Measurements from ENCODE around the gene KBTBD8. TPM values are rescaled to one million over a fixed set of nuclear protein-coding genes. Genes with fewer than 3 reads are reported as not detected.

Gene KBTBD8, protein sequence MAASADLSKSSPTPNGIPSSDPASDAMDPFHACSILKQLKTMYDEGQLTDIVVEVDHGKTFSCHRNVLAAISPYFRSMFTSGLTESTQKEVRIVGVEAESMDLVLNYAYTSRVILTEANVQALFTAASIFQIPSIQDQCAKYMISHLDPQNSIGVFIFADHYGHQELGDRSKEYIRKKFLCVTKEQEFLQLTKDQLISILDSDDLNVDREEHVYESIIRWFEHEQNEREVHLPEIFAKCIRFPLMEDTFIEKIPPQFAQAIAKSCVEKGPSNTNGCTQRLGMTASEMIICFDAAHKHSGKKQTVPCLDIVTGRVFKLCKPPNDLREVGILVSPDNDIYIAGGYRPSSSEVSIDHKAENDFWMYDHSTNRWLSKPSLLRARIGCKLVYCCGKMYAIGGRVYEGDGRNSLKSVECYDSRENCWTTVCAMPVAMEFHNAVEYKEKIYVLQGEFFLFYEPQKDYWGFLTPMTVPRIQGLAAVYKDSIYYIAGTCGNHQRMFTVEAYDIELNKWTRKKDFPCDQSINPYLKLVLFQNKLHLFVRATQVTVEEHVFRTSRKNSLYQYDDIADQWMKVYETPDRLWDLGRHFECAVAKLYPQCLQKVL
- polyA plus RNA-seq (2012; ENCODE audit: insufficient read depth, insufficient read length, low read depth) = 2.2 TPM

DNA sequence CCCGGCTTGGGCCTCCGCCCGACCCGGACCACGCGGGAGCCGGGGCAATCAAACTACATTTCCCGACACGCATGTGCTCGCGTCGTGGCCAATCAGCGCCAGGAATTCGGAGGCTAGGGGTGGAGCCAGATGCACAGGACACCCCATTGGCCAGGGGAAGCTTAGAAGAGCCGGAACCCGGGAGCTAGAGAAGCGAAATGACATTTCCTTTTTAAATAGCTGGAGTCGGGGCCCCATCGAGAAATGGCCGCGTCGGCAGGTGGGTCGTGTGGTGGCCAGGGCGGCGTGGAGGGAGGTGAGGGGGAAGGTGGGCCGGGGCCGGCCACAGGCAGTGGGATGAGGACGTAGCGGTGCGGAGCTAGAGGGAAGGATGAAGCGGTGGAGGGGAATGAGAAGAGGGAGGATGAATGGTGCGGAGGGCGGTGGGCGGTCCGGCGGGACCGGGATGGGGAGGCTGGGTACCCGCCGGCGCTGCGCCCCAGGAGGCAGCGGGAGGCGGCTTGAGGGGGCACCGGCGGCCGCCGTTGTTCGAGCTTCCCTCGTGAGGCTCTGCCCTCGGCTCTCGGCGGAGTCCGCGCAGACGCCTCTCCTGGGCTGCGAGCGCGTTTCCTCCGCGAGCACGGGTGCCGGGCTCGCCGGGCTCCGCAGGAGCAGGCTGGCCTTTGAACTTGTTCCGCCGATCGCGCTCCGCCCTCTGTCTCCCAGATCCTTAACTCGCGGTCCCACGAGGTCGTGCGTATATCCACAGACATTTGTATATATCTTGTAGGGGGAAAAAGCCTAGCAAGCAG, at the start of gene KBTBD8:
Gene KBTBD8 (plus strand): TSS at position 195 of the 791 bp plus-strand sequence. CDS start 49 bp downstream, at position 244.
- Histone ChIP-seq H3K9me3 (no peaks in the 10 kb centered on the region), H3K27me3 (peaks cover 3% of the 10 kb centered on the region; the same call in 1 of the 2 replicates), H3K4me1 (no peaks in the 10 kb centered on the region), H3K4me3 (ENCODE audit: low read depth, low read length) (peak within 1 kb of the TSS; percentile 72), H3K36me3 (no peaks in the 10 kb centered on the region)
- TF ChIP-seq, protein P1, sequence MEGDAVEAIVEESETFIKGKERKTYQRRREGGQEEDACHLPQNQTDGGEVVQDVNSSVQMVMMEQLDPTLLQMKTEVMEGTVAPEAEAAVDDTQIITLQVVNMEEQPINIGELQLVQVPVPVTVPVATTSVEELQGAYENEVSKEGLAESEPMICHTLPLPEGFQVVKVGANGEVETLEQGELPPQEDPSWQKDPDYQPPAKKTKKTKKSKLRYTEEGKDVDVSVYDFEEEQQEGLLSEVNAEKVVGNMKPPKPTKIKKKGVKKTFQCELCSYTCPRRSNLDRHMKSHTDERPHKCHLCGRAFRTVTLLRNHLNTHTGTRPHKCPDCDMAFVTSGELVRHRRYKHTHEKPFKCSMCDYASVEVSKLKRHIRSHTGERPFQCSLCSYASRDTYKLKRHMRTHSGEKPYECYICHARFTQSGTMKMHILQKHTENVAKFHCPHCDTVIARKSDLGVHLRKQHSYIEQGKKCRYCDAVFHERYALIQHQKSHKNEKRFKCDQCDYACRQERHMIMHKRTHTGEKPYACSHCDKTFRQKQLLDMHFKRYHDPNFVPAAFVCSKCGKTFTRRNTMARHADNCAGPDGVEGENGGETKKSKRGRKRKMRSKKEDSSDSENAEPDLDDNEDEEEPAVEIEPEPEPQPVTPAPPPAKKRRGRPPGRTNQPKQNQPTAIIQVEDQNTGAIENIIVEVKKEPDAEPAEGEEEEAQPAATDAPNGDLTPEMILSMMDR (IDR thresholded peaks at IDR 0.05; ENCODE audit: low read depth, low read length) = no peak
- peak; percentile 98 for DNase-seq

DNA sequence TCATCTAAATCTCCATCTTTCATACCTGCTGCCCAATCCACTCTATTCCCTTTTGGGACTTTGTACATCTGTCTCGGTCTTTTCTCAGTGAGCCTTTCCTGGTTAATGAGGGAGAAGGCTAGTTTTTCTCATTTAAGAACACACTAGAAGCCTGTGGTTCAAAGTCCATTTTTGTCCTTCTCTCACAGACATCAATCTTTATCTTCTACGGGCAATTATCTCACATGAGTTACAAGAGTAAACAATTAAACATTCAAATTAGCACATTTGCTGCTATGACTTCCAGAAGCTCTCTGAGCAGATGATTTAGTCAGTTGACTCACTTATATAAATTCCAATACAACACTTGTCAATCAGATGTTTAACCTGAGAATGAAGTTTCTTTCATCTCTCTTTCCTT, 49.3 kb upstream of the KBTBD8 start:
- H3K4me3 ChIP-seq (ENCODE audit: low read depth, low read length) = no peak overlapping the region
- H3K36me3 ChIP-seq = no peaks in the 10 kb centered on the region
- TF ChIP-seq, protein P1 (IDR thresholded peaks at IDR 0.05; ENCODE audit: low read depth, low read length) = no peak
- DNase-seq = no peak
- H3K27me3 ChIP-seq = peaks cover 3% of the 10 kb centered on the region
- no peaks in the 10 kb centered on the region for H3K9me3 ChIP-seq
- H3K4me1 ChIP-seq = no peaks in the 10 kb centered on the region

DNA sequence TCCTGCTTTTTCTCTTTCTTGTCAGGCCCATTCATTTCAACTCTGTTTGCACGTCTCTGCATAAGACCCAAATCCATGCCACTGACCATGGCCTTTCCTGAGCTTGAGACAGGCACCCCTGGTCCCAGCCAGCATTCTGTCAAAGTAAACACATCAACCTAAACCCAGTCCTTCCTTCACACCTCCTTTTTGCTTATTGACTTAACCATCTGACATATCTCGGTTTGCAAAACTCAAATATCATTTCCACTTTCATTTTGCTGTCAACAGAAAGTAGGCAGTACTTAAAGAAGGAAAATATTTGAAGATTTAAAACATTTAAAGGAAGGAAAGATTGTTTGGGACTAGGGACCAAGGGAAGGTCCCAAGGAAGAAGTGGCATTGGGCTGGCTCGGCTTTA, 48.2 kb upstream of the KBTBD8 start:
- peaks cover 3% of the 10 kb centered on the region for H3K27me3 ChIP-seq
- H3K4me1 ChIP-seq = no peaks in the 10 kb centered on the region
- DNase-seq = no peak
- no peaks in the 10 kb centered on the region for H3K9me3 ChIP-seq
- no peaks in the 10 kb centered on the region for H3K36me3 ChIP-seq
- no peak overlapping the region for H3K4me3 ChIP-seq (ENCODE audit: low read depth, low read length)
- TF ChIP-seq, protein P1 (IDR thresholded peaks at IDR 0.05; ENCODE audit: low read depth, low read length) = no peak

DNA sequence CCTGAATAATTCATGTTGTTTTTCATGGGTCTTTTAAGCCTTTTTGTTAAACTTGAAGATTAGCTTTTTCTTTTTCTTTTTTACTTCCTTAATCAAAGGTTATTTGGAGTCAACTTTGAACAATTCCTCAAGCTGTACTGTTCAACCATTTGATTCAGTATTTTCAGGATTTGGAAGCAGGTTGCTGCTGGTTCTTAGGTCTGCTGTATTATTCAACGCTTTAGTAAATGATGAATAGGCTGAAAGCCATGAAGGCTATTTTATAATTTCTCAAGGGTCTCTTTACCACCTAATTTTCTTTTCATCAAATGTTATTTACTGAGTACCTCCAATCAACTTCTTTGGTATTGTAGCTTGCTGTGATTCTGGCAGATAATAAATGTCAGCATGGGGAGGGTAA, 45.8 kb upstream of the KBTBD8 start:
- H3K36me3 ChIP-seq = no peaks in the 10 kb centered on the region
- no peaks in the 10 kb centered on the region for H3K4me1 ChIP-seq
- no peaks in the 10 kb centered on the region for H3K9me3 ChIP-seq
- TF ChIP-seq, protein P1 (IDR thresholded peaks at IDR 0.05; ENCODE audit: low read depth, low read length) = no peak
- no peak for DNase-seq
- H3K4me3 ChIP-seq (ENCODE audit: low read depth, low read length) = no peak overlapping the region
- H3K27me3 ChIP-seq = peaks cover 10% of the 10 kb centered on the region

DNA sequence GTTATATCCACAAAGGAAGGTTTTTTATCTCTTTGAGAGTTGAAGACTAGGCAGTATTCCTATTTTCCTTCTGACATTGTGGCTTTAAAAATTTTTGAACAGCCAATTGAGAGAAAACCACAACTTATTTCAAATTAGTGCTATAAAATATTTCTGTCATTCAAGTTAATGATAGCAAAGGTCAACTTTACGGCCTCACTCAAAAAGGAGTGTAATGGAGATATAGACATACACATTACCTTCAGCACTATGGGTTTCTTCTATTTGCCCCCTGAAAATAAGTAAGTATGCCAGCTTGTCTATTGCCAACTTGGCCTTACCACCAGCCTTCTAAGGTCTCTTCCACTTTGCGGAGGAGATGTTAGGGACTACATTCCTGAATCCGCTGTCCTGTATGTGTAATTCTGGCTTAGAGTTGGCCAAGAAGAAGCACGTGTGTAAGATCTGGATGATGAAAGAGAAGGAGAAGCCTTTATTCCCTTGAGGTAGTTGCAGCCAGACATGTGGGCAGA, 44.1 kb upstream of the KBTBD8 start:
- no peak for DNase-seq
- Histone ChIP-seq H3K4me3 (ENCODE audit: low read depth, low read length) (no peak overlapping the region), H3K4me1 (no peaks in the 10 kb centered on the region), H3K36me3 (no peaks in the 10 kb centered on the region), H3K27me3 (peaks cover 19% of the 10 kb centered on the region), H3K9me3 (no peaks in the 10 kb centered on the region)
- TF ChIP-seq, protein P1 (IDR thresholded peaks at IDR 0.05; ENCODE audit: low read depth, low read length) = no peak
